Upper lobe of left lung (tissue), 4 donors: ENCODE results near the gene PPP1R11.

Experiments
- CTCF ChIP-seq, 6 experiments: fragments of 450-650 bp in 4 of 6; fragments of 200-600 bp in 2 of 6; sonication (generic) in 2 of 6; IDR thresholded peaks; one replicate each; pipeline ENCODE4 v1.5.1; 2016 to 2019; ENCODE audit warnings: antibody characterized with exemption in 6 of 6
- EP300 ChIP-seq, 4 donors: sonication (generic); formaldehyde crosslinking; IDR thresholded peaks; one replicate each; pipeline ENCODE4 v1.5.1; 2017; ENCODE audit warnings: antibody characterized with exemption in 4 of 4, control low read depth in 2 of 4
- POLR2A ChIP-seq, 4 donors: fragments of 450-650 bp; IDR thresholded peaks; one replicate each; pipeline ENCODE4 v1.5.1; 2016 to 2017; ENCODE audit warnings: antibody characterized with exemption in 4 of 4, mild to moderate bottlenecking in 2 of 4

- no peak for TF ChIP-seq CTCF (IDR thresholded peaks at IDR 0.05)
- no peak for TF ChIP-seq POLR2A (IDR thresholded peaks at IDR 0.05)
- no peak for TF ChIP-seq EP300 (IDR thresholded peaks at IDR 0.05)
Observed at GRCh38 chr6:30113841-30114240, 46.8 kb downstream of the PPP1R11 start.
